Measurements from ENCODE around the gene RNF220.
"Not testable (repeated sequence)": the region's sequence is repeated elsewhere in the genome, so short reads cannot be mapped to it uniquely, and the experiment has no call there.

The RNF220 gene

DNA sequence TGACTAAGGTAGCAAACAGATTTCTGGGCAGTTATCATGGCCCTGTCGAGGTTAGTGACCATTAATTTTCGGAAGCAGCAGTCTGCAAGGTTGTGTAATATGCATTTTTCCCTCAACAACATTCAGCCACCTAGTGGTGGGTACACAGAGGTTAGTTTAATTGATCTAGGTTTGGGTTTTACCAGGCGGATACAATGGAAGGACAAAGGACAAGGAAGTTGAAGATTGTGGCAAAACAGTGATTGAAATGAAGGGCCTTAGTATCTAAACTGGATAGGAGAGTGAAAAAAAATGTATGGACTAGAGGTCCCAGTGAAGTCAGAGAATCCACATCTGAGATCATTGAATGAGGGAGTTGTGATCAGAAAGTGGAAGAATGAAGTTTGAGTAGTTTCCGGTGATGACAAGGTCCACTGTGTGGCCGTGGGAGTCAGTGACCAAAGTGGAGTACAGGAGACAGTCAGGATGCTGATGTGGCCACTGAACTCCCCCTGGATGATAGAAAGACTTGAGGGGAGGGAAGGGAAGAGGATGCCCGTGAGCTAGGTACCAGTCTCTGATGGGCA, 272.2 kb downstream of the RNF220 start:
- no peak for DNase-seq (ENCODE audit: low read depth in 2 of 2)

DNA sequence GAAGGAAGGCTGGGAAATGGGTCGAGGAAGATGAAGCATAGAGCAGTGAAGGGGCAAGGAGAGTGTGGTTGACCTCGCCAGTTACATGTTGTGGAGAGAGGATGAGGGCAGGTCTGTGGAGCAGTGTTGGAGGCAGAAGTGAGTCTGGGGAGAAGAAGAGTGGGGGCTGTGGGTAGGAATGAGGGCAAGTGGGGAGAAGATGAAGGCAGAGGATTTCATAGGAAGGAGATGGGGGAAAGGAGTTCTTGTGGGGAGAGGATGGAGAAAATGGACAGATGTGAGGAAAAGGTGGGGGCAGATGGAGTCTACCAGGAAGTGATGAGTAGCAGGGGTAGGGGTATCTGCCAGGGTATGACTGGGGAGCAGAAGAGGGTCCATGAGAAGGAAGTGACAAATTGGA, 273.1 kb downstream of the RNF220 start:
- no peak for DNase-seq (ENCODE audit: low read depth in 2 of 2)

DNA sequence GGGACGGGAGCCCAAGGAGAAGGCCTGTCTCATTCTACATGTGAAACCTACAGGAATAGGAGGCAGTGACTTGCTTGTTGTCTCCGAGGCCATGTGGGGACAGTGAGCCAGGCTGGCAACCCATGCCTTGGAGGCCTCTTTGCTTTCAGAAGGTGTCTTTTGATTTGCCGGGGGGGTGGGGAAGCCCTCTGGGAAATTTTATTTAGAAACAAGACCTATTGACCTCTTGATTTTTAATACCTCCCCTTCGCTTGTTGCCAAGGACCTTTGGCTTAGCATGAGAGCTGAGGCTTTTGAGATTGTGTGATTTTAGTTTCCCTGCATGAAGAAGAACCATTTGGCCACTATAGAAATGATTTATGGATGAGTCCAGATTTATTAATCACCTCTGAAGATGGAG, 273.6 kb downstream of the RNF220 start:
- DNase-seq (ENCODE audit: low read depth in 2 of 2) = no peak

DNA sequence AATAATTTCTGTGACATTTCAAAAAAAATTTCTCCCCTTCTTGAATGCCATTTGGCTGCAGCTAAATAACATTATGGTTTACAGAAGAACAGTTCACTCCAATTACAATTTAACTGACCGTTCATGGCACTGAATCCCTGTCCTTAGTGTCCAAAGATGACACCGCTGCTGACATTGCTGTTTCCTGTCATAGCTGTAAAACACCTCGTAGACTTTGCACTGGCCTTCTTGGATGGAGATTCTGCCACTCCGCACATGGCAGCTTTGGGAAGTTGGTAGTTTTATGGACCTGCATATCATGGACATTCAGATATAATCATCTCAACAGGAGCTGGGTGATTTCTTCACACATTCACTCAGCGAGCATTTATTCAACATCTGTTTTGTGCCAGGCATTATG, 274.4 kb downstream of the RNF220 start:
- DNase-seq (ENCODE audit: low read depth in 2 of 2) = no peak

DNA sequence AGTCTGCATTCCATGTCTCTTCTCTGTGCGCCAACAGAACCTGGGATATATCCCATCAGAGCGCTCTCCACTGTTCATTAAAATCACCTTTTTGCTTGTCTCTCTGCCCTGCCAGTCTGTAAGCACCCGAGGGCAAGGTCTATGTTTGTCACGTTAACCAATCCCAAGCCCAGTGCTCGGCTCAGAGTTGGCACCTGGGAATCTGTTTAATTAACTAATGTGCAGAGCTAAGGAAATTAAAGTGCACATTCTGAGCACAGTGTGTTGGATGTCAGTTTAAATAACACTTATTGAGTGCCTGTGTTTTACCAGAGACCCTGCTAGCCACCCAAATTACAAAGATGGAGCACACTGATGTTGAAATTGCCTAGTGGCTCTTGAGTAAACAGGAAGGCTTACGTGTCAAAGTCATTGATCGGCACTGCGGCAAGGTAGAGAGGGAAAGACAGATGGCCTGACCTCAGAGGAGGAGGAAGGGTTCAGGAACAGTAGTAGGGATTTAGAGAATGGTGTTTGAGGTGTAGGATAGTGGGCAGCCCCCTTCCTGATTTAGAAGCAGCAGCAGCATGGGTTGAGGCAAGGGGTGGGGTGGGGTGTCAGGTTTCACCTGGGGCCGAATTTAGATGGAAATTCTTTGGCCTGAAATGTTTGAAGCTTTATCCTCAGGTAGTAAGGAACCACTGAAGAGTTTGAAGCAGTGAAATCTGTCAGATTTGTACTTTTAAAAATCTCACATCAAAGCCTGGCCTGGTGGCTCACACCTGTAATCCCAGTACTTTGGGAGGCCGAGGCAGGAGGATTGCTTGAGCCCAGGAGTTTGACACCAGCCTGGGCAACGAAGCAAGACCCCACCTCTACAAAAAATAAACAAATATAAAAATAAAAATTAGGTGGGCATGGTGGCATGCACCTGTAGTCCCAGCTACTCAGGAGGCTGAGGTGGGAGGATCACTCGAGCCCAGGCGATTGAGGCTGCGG, 277.1 kb downstream of the RNF220 start:
- DNase-seq (ENCODE audit: low read depth in 2 of 2) = no peak

DNA sequence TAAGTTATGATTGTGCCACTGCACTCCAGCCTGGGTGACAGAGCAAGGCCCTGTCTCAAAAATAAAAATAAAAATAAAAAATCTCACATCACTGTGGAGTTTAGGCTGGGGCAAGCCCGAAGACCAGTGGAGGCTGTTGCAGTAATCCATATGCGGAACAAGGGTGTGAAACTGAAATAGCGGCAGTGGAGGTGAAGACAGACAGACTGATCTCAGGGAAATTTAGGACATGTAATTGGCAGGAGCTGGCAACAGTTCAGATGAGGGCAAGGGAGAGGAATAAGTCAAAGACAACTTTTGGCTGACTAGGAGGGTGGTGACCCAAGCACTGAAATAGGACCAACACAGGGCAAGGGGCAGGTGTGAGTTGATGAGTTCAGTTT, 277.8 kb downstream of the RNF220 start:
- DNase-seq (ENCODE audit: low read depth in 2 of 2) = no peak

DNA sequence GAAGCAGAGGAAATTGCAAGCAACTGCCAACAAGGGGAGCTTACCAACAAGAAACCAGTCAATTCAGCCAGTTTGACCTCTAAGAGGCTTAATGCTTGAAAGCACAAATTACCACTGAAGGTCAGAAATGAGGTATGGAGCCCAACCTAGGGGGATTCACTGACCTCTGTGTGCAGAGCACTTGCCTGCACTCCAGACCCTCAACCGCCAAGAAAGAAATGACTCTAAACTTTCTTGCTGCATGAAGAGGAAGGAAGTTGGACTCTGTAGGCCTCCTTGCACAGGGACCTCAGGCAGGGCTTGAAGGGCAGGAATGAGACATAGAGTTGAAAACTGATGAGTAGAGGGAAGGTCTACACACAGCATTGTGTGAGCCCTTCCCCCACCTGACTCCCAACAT, 279.5 kb downstream of the RNF220 start:
- no peak for DNase-seq (ENCODE audit: low read depth in 2 of 2)

DNA sequence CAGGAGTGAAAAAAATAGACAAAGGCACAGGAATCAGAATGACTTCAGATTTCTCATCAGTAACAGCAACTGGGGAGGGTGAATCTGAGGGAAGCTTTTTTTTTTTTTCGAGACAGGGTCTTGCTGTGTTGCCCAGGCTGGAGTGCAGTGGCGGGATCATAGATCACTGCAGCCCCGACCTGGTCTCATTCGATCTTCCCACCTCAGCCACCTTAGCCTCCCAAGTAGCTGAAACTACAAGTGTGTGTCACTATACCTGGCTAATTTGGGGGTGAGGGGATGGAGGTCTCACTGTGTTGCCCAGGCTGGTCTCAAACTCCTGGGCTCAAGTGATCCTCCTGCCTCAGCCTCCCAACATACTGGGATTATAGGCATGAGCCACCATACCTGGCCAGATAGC, 280.2 kb downstream of the RNF220 start:
- DNase-seq (ENCODE audit: low read depth in 2 of 2) = no peak

DNA sequence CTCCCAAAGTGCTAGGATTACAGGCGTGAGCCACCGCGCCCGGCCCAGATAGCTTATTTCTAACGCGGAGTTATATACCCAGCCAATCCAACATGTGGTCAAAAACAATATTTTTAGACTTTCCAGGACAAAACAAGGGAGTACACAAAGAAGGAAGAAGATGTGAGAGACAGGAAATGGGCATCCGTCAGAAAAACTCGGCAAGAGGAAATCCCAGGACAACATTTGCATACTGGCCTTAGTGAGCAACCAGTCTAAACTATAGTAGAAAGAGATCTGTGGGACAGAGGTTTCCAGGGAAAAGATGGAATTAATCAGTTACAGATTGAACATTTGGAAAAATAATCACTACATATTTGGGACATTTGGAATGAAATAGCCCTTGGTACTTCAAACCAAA, 280.8 kb downstream of the RNF220 start:
- DNase-seq (ENCODE audit: low read depth in 2 of 2) = no peak

DNA sequence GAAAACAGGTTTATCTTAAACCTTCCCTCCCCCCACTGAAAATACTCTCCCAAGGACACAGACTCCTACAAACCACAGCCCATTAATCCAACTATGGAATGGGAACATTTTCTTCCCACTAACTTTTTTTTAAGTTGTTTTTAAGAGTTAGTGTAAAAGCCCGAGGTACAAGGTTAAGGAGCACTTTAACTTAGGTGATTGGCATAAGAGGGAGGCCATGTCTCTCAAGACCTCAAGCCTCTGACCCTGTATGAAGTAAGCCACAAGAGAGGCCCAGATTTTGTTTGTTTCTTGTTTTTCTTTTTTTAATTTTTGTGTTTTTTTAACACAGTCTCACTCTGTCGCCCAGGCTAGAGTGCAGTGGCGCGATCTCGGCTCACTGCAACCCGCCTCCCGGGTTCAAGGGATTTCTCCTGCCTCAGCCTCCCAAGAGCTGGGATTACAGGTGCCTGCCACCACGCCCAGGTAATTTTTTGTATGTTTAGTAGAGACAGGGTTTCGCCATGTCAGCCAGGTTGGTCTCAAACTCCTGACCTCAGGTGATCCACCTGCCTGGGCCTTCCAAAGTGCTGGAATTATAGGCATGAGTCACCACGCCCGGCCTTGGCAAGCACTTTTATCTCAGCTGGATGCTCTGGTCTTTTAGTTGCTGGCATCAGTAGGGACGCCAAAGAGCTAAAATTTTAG, 283.8 kb downstream of the RNF220 start:
- no peak for DNase-seq (ENCODE audit: low read depth in 2 of 2)

DNA sequence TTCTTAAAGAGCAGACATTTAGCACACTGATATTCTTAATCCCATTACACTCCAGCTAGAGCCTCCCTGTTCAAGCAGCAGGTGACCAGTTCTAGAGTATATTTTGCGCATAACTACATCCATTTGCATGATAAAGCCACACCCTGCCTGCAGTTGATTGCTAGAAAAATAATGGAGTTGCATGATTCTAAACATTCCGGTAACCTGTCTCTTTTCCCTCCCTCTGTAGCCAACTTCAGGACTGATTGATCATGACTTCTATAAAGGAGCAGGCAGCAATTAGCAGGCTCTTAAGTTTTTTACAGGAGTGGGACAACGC, 284.4 kb downstream of the RNF220 start:
- DNase-seq (ENCODE audit: low read depth in 2 of 2) = no peak

DNA sequence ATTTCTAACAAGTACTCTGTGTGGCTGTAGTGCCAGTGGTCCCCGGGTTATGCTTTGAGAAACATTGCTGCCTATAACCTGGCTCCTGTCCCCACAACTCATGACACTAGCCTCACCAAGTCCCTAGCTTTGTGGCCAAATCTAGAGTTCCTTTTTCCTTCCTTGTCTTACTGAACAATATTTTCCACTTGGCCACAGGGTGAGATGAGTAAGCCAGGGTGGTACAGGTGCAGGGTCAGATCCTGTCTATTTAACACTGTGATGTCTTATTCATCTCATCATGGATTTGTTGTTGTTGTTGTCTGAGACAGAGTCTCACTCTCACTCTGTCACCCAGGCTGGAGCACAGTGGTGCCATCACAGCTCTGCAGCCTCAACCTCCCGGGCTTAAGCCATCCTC, 288.1 kb downstream of the RNF220 start:
- DNase-seq (ENCODE audit: low read depth in 2 of 2) = no peak

DNA sequence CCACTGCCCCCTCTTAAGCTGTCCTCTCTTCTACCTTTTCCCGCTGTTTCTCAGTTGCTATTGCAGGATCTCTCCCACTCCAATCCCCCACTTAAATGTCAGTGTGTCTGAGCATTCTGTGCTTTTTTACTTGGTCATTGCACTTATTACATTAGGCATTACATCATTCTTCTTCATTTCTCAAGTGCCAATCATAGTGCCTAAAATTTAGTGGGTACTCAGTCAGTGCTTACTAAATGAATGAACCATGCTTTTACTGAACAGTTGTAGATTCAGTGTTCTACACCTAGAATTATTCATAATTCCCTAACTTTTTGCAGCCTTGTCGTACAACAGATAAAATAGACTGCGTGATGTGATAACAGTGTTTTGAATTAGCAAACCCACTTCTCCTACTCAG, 288.8 kb downstream of the RNF220 start:
- DNase-seq (ENCODE audit: low read depth in 2 of 2) = no peak

DNA sequence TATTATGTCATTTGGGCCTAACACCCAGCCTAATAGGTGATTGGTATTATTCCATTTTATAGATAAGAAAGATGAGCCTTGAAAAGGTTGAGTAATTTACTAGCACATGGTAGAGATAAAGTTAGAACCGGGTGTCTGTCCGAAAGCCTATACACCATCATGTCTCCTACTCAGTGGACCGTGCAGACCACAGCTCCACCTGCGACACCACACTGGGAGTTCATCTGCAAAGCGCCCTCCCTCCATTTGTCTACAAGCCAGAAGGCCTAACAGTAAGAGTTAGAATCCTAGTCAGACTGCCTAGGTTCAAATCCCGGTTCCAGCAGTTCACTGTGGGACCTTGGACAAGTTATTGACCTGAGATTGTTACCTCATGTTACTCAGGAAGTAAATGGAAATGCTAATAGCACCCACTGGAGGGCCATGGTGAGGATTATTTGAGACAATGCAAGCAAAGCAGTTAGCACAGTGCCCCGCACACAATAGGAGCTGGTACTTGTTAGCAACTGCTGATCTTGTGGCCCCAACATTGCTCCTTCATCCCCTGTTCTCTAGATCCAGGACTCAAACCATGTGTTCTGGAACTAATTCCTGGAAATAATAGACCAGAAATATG, 289.9 kb downstream of the RNF220 start:
- DNase-seq (ENCODE audit: low read depth in 2 of 2) = no peak

DNA sequence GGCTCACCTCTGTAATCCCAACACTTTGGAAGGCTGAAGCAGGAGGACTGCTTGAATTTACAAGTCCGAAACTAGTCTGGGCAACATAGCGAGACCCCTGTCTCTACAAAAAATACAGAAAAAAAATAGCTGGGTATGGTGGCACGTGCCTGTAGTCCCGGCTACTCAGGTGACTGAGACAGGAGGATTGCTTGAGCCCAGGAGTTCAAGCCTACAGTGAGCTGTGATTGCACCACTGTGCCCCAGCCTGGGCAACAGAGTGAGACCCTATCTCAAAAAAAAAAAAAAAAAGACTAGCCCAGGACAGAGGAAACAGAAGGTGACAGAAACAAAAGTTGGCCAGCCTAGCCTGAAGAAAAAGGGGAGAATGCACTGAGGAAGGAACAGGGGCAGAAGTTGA, 290.6 kb downstream of the RNF220 start:
- DNase-seq (ENCODE audit: low read depth in 2 of 2) = no peak

DNA sequence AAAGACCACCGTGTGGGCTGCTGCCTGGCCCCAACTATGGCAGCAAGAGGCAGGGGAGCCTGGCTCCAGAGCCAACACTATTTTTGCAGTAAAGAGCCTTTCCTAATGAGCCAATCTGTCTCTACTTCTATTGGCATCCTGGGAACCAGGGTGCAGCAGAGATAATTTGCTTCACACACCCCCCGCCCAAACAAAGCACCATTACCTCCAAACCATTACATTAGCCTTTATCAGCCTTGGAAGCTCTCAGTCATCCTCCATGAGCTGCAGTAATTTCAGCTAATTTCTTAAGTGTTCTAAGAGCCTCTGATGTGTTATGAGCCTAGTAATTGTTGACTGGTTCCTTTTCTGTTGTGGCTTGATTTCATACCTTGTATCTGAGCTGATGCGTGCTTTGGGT, 291.0 kb downstream of the RNF220 start:
- no peak for DNase-seq (ENCODE audit: low read depth in 2 of 2)

DNA sequence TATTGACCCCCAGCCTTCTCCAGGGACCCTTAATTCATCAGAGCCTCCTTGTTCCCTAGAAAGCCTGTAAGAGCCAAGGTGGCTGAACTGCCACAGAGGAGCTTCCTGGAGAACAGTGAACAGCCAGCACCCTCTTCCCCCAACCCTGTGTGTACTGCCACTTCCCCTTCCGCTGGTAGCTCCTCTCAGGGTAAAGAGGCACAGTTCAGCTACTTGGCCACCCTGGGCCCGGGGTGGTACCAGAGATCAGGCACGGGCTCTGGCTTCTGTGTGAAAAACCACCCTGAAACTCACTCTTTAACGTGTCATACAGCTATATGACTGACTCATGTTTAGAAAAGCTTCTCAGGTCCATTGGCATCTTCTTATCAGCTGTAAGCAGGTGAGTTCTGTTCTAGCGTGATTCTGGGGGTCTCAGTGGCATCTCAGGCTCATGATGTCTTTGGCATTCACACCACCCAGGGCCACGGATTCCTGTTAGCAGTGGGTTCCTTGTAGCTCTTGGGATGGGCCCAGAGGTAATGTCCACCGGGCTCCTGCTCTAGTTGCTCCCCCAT, 291.8 kb downstream of the RNF220 start:
- no peak for DNase-seq (ENCODE audit: low read depth in 2 of 2)

DNA sequence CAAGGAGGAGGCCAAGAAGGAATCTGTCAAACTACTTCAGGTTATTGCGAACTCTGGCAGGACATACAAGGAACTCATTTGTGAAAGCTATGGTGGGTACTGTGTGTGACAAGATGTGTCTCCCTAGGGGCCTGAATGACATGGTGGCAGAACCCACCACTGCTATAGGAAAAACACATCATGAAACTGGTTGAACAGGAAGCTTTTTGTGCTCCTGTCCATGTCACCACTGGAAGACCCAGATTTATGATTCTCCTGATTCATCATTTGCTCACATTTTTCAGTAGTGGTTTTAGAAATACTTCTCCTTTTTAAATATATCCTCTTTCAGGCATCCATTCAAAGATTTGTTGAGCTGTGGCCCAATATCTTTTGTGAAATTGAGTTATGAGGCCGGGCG, 293.1 kb downstream of the RNF220 start:
- no peak for DNase-seq (ENCODE audit: low read depth in 2 of 2)

DNA sequence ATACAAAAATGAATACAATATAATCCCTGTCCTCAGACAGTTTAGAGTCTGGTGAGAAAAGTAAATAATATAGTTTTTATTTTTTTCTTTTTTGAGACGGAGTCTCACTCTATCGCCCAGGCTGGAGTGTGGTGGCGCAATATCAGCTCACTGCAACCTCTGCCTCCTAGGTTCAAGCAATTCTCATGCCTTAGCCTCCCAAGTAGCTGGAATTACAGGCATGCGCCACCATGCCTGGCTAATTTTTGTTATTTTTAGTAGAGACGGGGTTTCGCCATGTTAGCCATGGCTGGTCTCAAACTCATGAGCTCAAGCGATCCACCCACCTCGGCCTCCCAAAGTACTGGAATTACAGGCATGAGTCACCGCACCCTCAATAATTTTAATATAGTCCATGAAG, 294.3 kb downstream of the RNF220 start:
- DNase-seq (ENCODE audit: low read depth in 2 of 2) = not testable (repeated sequence)

DNA sequence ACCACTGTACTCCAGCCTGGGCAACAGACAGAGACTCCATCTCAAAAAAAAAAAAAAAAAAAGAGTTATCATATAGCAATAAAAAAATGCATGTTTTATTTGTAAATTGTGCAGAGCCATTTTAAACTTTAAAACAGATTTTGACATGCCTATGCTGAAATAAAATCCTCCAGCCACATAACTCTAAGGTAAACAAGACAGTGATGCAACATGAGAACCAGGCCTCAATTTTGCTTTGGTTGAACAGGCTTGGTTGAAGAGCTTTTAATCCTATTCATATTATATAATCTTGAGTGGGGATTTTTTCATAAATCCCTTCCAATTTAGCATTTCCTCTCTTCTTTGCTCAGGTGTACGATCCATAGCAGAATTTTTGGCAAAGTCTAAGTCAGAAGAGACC, 295.5 kb downstream of the RNF220 start:
- DNase-seq (ENCODE audit: low read depth in 2 of 2) = no peak

DNA sequence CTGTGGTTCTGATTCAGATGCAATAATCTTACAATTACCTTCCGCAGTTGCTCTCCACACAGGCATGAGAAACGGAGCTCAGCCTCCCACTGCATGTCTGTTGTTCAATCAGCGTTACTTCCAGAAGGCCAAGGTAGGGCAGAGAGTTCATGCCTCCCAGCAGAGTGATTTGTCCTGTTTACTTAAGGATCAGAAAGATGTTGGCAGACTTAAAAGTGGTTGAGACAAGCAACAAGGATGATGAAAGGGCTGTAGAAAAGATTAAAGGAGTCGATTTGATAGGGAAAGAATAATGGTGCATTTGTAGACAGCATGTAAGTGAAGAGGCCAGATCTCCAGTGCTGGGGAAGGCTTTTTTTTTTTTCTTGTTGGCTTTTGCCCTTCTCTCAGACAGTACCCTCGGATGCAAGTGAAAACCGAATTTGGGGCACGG, 296.1 kb downstream of the RNF220 start:
- DNase-seq (ENCODE audit: low read depth in 2 of 2) = no peak
